Parathyroid adenoma (tissue), 2 donors: ENCODE measurements around the gene LCT.

Experiments used
- H2AFZ ChIP-seq: fragments of 300-600 bp; sonication (generic); one replicate; pipeline ENCODE4 v1.7.0; 2017; ENCODE audit warnings: antibody characterized with exemption, mild to moderate bottlenecking
- H3K27ac ChIP-seq: fragments of 300-600 bp; sonication (generic); one replicate; pipeline ENCODE4 v1.7.0; 2017
- H3K27me3 ChIP-seq: fragments of 300-600 bp; sonication (generic); one replicate; pipeline ENCODE4 v1.7.0; 2017; ENCODE audit warnings: low read length; ENCODE audit not compliant: control insufficient read depth, insufficient read depth
- H3K36me3 ChIP-seq: fragments of 300-600 bp; sonication (generic); one replicate; pipeline ENCODE4 v1.7.0; 2017; ENCODE audit warnings: low read length; ENCODE audit not compliant: control insufficient read depth, insufficient read depth
- H3K4me1 ChIP-seq: fragments of 300-600 bp; sonication (generic); one replicate; pipeline ENCODE4 v1.7.0; 2017; ENCODE audit warnings: control low read depth
- H3K4me2 ChIP-seq: fragments of 300-600 bp; sonication (generic); one replicate; pipeline ENCODE4 v1.7.0; 2017; ENCODE audit warnings: low read length
- H3K4me3 ChIP-seq: fragments of 300-600 bp; sonication (generic); one replicate; pipeline ENCODE4 v1.7.0; 2017; ENCODE audit warnings: low read depth, low read length
- H3K79me2 ChIP-seq: fragments of 300-600 bp; sonication (generic); one replicate; pipeline ENCODE4 v1.7.0; 2017; ENCODE audit warnings: control low read depth
- H3K9ac ChIP-seq: fragments of 300-600 bp; sonication (generic); one replicate; pipeline ENCODE4 v1.7.0; 2017; ENCODE audit warnings: mild to moderate bottlenecking
- H3K9me3 ChIP-seq: fragments of 300-600 bp; sonication (generic); one replicate; pipeline ENCODE4 v1.7.0; 2017; ENCODE audit warnings: low read length; ENCODE audit not compliant: control insufficient read depth
- CTCF ChIP-seq: fragments of 300-600 bp; sonication (generic); IDR thresholded peaks from one replicate; pipeline ENCODE4 v1.7.0; 2017; ENCODE audit warnings: antibody characterized with exemption, mild to moderate bottlenecking
- donor health status: primary hyperparathyroidism.

LCT gene

GRCh38 chr2:135785032-135785431, 52.0 kb downstream of the LCT start:
- Histone ChIP-seq H3K27ac (no peak overlapping the region), H3K36me3 (no peaks in the 10 kb centered on the region), H3K27me3 (no peaks in the 10 kb centered on the region), H3K9ac (no peak overlapping the region), H3K4me1 (no peaks in the 10 kb centered on the region), H3K9me3 (no peaks in the 10 kb centered on the region), H3K79me2 (no peaks in the 10 kb centered on the region), H3K4me3 (no peak overlapping the region), H3K4me2 (no peak overlapping the region), H2AFZ (no peak overlapping the region)
- no peak for TF ChIP-seq CTCF

- TF ChIP-seq CTCF: no peak
- no peaks in the 10 kb centered on the region for H3K9me3 ChIP-seq
- H3K27ac ChIP-seq: no peak overlapping the region
- H3K9ac ChIP-seq: no peak overlapping the region
- no peaks in the 10 kb centered on the region for H3K27me3 ChIP-seq
- no peak overlapping the region for H3K4me3 ChIP-seq
- no peaks in the 10 kb centered on the region for H3K36me3 ChIP-seq
- H3K4me2 ChIP-seq: no peak overlapping the region
- H3K4me1 ChIP-seq: no peaks in the 10 kb centered on the region
- H3K79me2 ChIP-seq: no peaks in the 10 kb centered on the region
- no peak overlapping the region for H2AFZ ChIP-seq
Observed at GRCh38 chr2:135783439-135783838, 53.5 kb downstream of the LCT start.

- no peak overlapping the region for H3K4me2 ChIP-seq
- H3K27ac ChIP-seq: no peak overlapping the region
- H3K9ac ChIP-seq: no peak overlapping the region
- no peak overlapping the region for H2AFZ ChIP-seq
- no peaks in the 10 kb centered on the region for H3K4me1 ChIP-seq
- H3K79me2 ChIP-seq: no peaks in the 10 kb centered on the region
- no peak overlapping the region for H3K4me3 ChIP-seq
- no peak for TF ChIP-seq CTCF
- no peaks in the 10 kb centered on the region for H3K27me3 ChIP-seq
- no peaks in the 10 kb centered on the region for H3K36me3 ChIP-seq
- H3K9me3 ChIP-seq: no peaks in the 10 kb centered on the region
Observed at GRCh38 chr2:135782231-135782630, 54.8 kb downstream of the LCT start.

GRCh38 chr2:135776367-135776766, 60.6 kb downstream of the LCT start:
- Histone ChIP-seq H3K4me3 (no peak overlapping the region), H3K4me2 (no peak overlapping the region), H3K27ac (no peak overlapping the region), H2AFZ (no peak overlapping the region), H3K79me2 (no peaks in the 10 kb centered on the region), H3K9ac (no peak overlapping the region), H3K36me3 (no peaks in the 10 kb centered on the region), H3K9me3 (no peaks in the 10 kb centered on the region), H3K27me3 (no peaks in the 10 kb centered on the region), H3K4me1 (no peaks in the 10 kb centered on the region)
- no peak for TF ChIP-seq CTCF

- Histone ChIP-seq H3K9ac (no peak overlapping the region), H3K4me1 (no peaks in the 10 kb centered on the region), H3K27ac (no peak overlapping the region), H3K36me3 (no peaks in the 10 kb centered on the region), H3K4me3 (no peak overlapping the region), H3K79me2 (no peaks in the 10 kb centered on the region), H3K4me2 (no peak overlapping the region), H3K9me3 (no peaks in the 10 kb centered on the region), H2AFZ (no peak overlapping the region), H3K27me3 (no peaks in the 10 kb centered on the region)
- no peak for TF ChIP-seq CTCF
Observed at GRCh38 chr2:135775420-135775819, 61.6 kb downstream of the LCT start.
